GM12864 (cell line): ENCODE results near the gene SLC6A16.

Source experiments
- DNase-seq: peaks from one replicate; pipeline ENCODE4 v3.0.0-alpha.2; 2011; ENCODE audit warnings: low read depth
- H3K4me3 ChIP-seq: 2 replicates; pipeline ENCODE4 v1.5.1; 2011; ENCODE audit warnings: mild to moderate bottlenecking, low read depth, low read length, control low read depth
- TF ChIP-seq, protein P1 (sequence below): IDR thresholded peaks from 2 replicates; pipeline ENCODE4 v1.5.1; 2011; ENCODE audit warnings: low read depth, mild to moderate bottlenecking, moderate library complexity, low read length, control low read depth, inconsistent platforms; ENCODE audit errors: missing control alignments

The SLC6A16 gene

DNA sequence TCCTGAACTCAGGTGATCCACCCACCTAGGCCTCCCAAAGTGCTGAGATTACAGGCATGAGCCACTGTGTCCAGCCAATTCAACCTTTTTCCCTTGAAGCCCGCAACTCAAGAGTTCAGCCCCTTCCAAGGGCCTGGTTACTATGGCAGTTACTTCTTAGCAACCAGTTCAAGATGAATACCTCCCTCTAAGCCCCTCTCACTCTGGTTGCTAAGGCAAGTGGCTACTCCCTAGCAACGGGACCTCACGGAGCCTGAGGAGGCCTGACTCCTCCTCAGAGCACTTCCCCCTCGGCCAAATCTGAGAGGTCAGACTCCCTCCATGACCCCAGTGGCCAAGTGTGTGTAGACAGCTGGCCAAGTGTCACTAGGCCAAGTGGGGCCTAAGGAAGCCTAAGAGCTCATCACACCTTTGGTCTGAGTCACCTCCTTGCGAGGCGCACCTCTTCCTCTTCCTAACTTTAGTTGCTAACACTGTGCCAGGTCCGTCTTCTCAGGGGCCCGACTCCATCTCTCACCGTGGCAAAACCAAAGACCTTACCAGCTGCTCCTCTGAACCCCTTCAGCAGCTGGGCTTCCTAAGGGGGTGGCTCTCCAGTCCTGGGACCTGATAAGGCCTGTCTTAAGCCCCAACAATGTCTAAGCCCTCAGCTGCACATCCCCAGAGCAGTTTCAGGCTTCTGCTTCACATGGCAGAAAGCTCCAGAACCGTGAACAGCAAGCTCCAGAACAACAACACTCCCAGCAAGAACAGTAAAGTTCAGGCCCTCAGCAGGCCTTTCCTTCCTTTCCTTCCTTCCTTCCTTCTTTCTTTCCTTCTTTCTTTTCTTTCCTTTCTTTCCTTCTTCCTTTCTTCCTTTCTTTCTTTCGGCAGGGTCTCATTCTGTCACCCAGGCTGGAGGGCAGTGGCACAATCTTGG is 19.8 kb upstream of the SLC6A16 start:
- no peak for DNase-seq
- TF ChIP-seq, protein P1, sequence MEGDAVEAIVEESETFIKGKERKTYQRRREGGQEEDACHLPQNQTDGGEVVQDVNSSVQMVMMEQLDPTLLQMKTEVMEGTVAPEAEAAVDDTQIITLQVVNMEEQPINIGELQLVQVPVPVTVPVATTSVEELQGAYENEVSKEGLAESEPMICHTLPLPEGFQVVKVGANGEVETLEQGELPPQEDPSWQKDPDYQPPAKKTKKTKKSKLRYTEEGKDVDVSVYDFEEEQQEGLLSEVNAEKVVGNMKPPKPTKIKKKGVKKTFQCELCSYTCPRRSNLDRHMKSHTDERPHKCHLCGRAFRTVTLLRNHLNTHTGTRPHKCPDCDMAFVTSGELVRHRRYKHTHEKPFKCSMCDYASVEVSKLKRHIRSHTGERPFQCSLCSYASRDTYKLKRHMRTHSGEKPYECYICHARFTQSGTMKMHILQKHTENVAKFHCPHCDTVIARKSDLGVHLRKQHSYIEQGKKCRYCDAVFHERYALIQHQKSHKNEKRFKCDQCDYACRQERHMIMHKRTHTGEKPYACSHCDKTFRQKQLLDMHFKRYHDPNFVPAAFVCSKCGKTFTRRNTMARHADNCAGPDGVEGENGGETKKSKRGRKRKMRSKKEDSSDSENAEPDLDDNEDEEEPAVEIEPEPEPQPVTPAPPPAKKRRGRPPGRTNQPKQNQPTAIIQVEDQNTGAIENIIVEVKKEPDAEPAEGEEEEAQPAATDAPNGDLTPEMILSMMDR = no peak
- H3K4me3 ChIP-seq = no peak overlapping the region

DNA sequence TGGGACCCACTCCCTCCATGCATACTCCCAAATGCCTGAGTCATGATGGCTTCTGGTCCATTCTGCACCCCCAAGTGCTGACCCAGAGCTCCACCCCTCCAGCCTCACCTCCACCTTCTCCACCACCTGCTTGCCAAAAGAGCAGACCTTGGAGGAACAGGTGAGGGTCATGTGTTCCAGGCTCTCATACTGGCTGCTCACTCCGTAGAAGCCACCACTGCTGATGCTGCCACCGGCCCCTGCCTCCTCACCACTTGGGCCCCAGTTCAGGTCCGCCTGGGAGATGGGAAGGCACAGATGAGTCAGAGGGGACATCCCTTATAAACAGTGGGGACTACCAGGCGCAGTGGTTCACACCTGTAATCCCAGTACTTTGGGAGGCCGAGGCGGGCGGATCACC is 18.1 kb upstream of the SLC6A16 start:
- H3K4me3 ChIP-seq = no peak overlapping the region
- TF ChIP-seq, protein P1 = no peak
- DNase-seq = no peak

DNA sequence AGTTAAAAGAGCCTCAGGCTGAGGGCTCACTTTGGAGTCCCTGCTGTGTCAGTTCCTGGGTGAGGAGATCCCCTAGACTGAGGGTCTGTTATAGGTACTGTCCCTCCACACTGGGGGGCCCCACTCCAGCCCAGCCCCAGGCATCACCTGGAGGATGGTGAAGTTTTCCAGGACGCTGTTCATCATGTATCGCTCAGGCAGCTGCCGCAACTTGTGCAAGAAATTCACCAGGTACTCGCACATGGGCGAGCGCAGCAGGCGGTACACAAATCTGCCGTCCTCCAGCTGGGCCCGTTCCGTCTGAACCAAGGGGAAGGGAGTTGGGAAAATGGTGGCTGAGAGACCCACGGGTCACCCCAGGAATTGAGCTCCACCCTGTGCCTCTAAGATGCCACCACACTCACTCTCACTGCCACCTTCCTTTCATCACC is 17.3 kb upstream of the SLC6A16 start:
- H3K4me3 ChIP-seq = no peak overlapping the region
- TF ChIP-seq, protein P1 = no peak
- DNase-seq = no peak

DNA sequence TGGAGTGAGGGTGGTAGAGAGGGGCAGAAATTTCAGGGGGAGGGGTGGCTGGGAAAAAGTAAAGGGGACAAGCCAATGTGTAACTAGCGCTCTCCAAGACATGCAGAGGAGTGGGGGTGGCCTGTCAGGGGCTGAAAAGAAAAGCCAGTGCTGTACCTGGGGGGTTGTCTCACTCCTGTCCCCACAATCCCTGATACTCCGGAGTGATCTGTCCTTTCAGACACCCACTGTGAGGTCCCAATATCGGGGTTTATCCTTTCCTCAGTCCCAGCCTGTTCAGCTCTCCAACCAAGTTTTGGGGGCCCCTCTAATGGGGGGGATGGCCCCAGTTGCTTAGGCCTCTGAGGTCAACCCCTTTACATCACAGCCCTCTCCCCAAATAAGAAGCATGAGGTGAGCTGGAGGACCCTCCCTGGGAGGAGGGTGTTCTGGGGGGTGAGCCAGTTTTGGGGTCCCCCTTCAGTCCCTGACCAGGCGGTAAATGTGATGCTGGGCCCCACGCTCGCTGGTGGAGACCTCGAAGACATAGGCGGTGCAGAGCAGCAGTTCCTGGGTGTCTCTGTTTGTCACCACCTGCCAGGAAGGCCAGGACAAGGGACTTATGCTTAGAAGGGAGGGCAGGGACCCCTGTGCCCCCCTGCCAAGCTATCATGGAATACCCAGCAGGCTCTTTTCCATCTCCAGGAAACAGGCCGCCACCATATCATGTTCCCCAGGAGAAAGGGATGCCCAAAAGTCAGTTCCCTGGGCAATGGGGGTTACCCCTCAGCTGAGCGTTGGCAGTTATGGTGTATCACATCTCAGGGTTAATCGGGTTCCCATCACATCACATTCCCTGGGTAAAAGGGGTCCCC is 16.1 kb upstream of the SLC6A16 start:
- DNase-seq = no peak
- H3K4me3 ChIP-seq = no peak overlapping the region
- TF ChIP-seq, protein P1 = no peak

DNA sequence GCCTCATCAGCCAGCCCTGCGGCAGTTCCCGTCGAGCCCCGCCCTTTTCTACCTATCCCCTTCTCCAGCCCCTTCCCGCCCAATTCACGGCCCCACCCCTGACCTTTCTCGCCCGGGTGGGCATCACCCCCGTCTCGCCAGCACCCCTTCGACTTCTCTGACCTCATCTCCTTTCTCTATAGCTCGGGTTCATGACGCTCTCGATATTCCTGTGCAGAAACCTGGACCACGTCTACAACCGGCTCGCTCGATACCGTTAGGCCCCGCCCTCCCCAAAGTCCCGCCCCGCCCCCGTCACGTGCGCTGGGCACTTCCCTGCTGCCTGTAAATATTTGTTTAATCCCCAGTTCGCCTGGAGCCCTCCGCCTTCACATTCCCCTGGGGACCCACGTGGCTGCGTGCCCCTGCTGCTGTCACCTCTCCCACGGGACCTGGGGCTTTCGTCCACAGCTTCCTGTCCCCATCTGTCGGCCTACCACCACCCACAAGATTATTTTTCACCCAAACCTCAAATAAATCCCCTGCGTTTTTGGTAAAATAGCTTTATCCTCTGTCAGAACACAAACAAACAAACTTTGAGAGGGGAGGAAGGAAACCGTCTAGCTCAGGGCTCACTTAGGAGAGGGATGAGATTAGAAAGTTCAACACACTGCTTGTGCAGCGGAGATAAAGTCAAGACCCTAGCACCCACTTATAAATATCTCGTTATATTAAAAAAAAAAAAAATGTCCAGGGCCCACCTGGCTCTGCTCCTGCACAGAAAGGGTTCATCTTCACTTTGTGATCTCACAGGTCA is 15.3 kb upstream of the SLC6A16 start:
- DNase-seq = peak; percentile 82
- TF ChIP-seq, protein P1 = no peak
- peak overlapping the region; percentile 43 for H3K4me3 ChIP-seq

DNA sequence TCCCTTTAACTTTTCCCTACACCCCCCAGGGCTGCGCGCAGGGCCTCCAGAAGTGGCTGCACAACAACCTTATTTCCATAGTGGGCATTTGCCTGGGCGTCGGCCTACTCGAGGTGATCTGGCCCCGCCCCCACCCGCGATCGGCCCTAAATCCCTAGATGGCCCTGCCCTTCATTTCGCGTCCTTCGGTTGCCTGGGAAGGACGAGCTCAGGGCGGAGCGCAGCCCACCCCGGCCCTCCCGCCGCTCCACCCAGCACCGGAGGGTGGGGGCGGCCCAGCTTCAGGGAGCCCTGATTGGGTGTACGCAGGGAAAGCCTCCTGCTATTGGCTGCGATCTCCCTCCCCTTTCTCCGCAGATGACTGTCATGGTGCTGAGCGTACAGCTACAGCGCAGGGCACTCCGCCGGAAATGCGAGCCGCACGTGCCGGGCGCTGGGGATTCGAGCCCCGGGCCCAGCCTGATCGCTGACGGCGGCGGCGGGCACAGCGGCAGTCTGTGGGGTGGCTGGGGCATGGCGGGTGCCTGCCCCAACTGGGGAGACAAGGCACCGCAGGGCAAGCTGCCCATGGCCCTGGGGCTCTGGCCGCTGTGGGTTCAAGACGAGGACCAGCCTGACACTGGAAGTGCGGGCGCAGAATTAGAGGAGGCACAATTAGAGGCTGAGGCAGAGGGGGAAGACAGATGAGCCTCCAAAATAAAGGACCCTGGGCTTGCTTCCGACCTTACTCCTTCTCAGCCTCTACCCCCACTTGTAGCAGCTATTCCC is 14.5 kb upstream of the SLC6A16 start:
- TF ChIP-seq, protein P1 = no peak
- DNase-seq = peak; percentile 70
- peak overlapping the region; percentile 43 for H3K4me3 ChIP-seq
